ENCODE results near the gene LMAN1. TPM values are rescaled to one million over a fixed set of nuclear protein-coding genes. Genes with fewer than 3 reads are reported as not detected.

LMAN1 gene
- total and polyA plus RNA-seq, 2 experiments from 2014 or later = 82.1 to 149 TPM

- no peaks in the 10 kb centered on the region for H3K9me2 ChIP-seq (replicated peaks; ENCODE audit: insufficient read depth)
- H3K4me2 ChIP-seq = no peak overlapping the region
- no peaks in the 10 kb centered on the region for H3K27me3 ChIP-seq
- no peaks in the 10 kb centered on the region for H3K4me1 ChIP-seq (ENCODE audit: insufficient read depth)
- no peaks in the 10 kb centered on the region for H3K79me2 ChIP-seq
- no peak overlapping the region for H3K27ac ChIP-seq
- H2AFZ ChIP-seq = no peak overlapping the region
- H3K9me3 ChIP-seq (ENCODE audit: low read depth) = no peaks in the 10 kb centered on the region
- WGBS (ENCODE audit: low lambda C conversion rate, missing lambda C conversion rate) = 81% methylated on average over 10 of the region's 10 CpGs
- no peak for DNase-seq (ENCODE audit: low spot score)
- no peaks in the 10 kb centered on the region for H4K20me1 ChIP-seq (ENCODE audit: insufficient read depth, poor library complexity, severe bottlenecking)
- H3K36me3 ChIP-seq (replicated peaks; ENCODE audit: insufficient read depth, low read depth) = no peaks in the 10 kb centered on the region
- H3K4me3 ChIP-seq = no peak overlapping the region
- TF ChIP-seq EZH2 (IDR thresholded peaks at IDR 0.05; ENCODE audit: borderline replicate concordance) (no peak), EZH2phosphoT487 (IDR thresholded peaks at IDR 0.05; ENCODE audit: low read depth, severe bottlenecking, unreplicated experiment) (no peak), CTCF (IDR thresholded peaks at IDR 0.05; ENCODE audit: poor library complexity) (no peak)
These were observed 36.4 kb upstream of the LMAN1 start for GRCh38 chr18:59395226-59396175.

- WGBS (ENCODE audit: low lambda C conversion rate, missing lambda C conversion rate) = 90% methylated on average over 3 of the region's 3 CpGs
- no peak for DNase-seq (ENCODE audit: low spot score)
- TF ChIP-seq EZH2phosphoT487 (IDR thresholded peaks at IDR 0.05; ENCODE audit: low read depth, severe bottlenecking, unreplicated experiment) (no peak), CTCF (IDR thresholded peaks at IDR 0.05; ENCODE audit: poor library complexity) (no peak), EZH2 (IDR thresholded peaks at IDR 0.05; ENCODE audit: borderline replicate concordance) (no peak)
- Histone ChIP-seq H3K4me1 (ENCODE audit: insufficient read depth) (no peaks in the 10 kb centered on the region), H3K27ac (no peak overlapping the region), H3K79me2 (no peaks in the 10 kb centered on the region), H3K9me2 (replicated peaks; ENCODE audit: insufficient read depth) (no peaks in the 10 kb centered on the region), H2AFZ (no peak overlapping the region), H3K4me3 (no peak overlapping the region), H3K27me3 (no peaks in the 10 kb centered on the region), H3K4me2 (no peak overlapping the region), H3K9me3 (ENCODE audit: low read depth) (no peaks in the 10 kb centered on the region), H4K20me1 (ENCODE audit: insufficient read depth, poor library complexity, severe bottlenecking) (no peaks in the 10 kb centered on the region), H3K36me3 (replicated peaks; ENCODE audit: insufficient read depth, low read depth) (no peaks in the 10 kb centered on the region)
These were observed 34.3 kb upstream of the LMAN1 start for GRCh38 chr18:59393381-59393780.

GRCh38 chr18:59388817-59389216 is 29.8 kb upstream of the LMAN1 start:
- Histone ChIP-seq H3K4me1 (ENCODE audit: insufficient read depth) (no peaks in the 10 kb centered on the region), H3K9me3 (ENCODE audit: low read depth) (no peaks in the 10 kb centered on the region), H3K79me2 (no peaks in the 10 kb centered on the region), H2AFZ (no peak overlapping the region), H3K4me3 (no peak overlapping the region), H3K27ac (no peak overlapping the region), H3K9me2 (replicated peaks; ENCODE audit: insufficient read depth) (no peaks in the 10 kb centered on the region), H3K36me3 (replicated peaks; ENCODE audit: insufficient read depth, low read depth) (no peaks in the 10 kb centered on the region), H4K20me1 (ENCODE audit: insufficient read depth, poor library complexity, severe bottlenecking) (no peaks in the 10 kb centered on the region), H3K4me2 (no peak overlapping the region), H3K27me3 (no peaks in the 10 kb centered on the region)
- no peak for TF ChIP-seq CTCF (IDR thresholded peaks at IDR 0.05; ENCODE audit: poor library complexity)
- TF ChIP-seq EZH2phosphoT487 (IDR thresholded peaks at IDR 0.05; ENCODE audit: low read depth, severe bottlenecking, unreplicated experiment) = no peak
- TF ChIP-seq EZH2 (IDR thresholded peaks at IDR 0.05; ENCODE audit: borderline replicate concordance) = no peak
- WGBS (ENCODE audit: low lambda C conversion rate, missing lambda C conversion rate) = 75% methylated on average over 4 of the region's 4 CpGs
- no peak for DNase-seq (ENCODE audit: low spot score)

Measured in hepatocyte (in vitro differentiated cells).